Endothelial cell of umbilical vein (primary cell): ENCODE measurements around the gene SLC5A1. TPM values are rescaled to one million over a fixed set of nuclear protein-coding genes. Genes with fewer than 3 reads are reported as not detected.

ENCODE experiments used
- BruUV-seq: library from RNA; stranded (reverse); fragments of 400-500 nt; replicated peaks from 2 replicates; lab custom pipeline; 2021; lab: Mats Ljungman, UMichigan
- CTCF ChIA-PET: fragments of 300-600, 350-600 bp; sonication (Branson Sonifier 250); formaldehyde crosslinking; loops from one replicate; lab custom pipeline; 2021; ENCODE audit warnings: antibody characterized with exemption, inconsistent platforms; lab: Charles Lee
- POLR2A ChIA-PET: fragments of 300-600, 350-600 bp; sonication (Branson Sonifier 250); formaldehyde crosslinking; loops from one replicate; lab custom pipeline; 2021; ENCODE audit warnings: antibody characterized with exemption, inconsistent platforms; lab: Charles Lee
- DNase-seq: peaks from one replicate; pipeline ENCODE4 v3.0.0-alpha.2; 2011; ENCODE audit warnings: low read depth, low spot score
- FAIRE-seq: peaks from 2 replicates; lab custom pipeline; 2011; peaks lifted over from hg19 to GRCh38; lab: Jason Lieb, UNC
- H2AFZ ChIP-seq: 2 replicates; pipeline ENCODE4 v1.6.0; 2012; ENCODE audit warnings: low read depth, low read length, control low read depth, inconsistent platforms
- H3K27ac ChIP-seq: 2 replicates; pipeline ENCODE4 v1.5.1; 2011; ENCODE audit warnings: low read depth, mild to moderate bottlenecking, control low read depth, low read length, moderate library complexity; ENCODE audit not compliant: insufficient read depth
- H3K27me3 ChIP-seq, 2 experiments: 2 replicates each; pipeline versions ENCODE4 v1.6.0 to v1.6.1; 2011; ENCODE audit warnings: low read length in 2 of 2, mixed read lengths in 1 of 2; ENCODE audit not compliant: control insufficient read depth in 2 of 2, insufficient read depth in 2 of 2
- H3K36me3 ChIP-seq, 2 experiments: 2 replicates in 1 of 2; 3 replicates in 1 of 2; pipeline ENCODE4 v1.5.1; 2011; ENCODE audit warnings: low read length in 2 of 2, mild to moderate bottlenecking in 1 of 2, moderate library complexity in 1 of 2; ENCODE audit not compliant: control insufficient read depth in 2 of 2, insufficient read depth in 2 of 2; ENCODE audit errors: extremely low read depth in 1 of 2
- H3K4me1 ChIP-seq: 3 replicates; pipeline ENCODE4 v1.5.1; 2011; ENCODE audit warnings: mild to moderate bottlenecking, low read length; ENCODE audit not compliant: control insufficient read depth, insufficient read depth; ENCODE audit errors: extremely low read depth
- H3K4me2 ChIP-seq: 2 replicates; pipeline ENCODE4 v1.6.1; 2011; ENCODE audit warnings: low read length, control low read depth, mixed read lengths; ENCODE audit not compliant: insufficient read depth
- H3K4me3 ChIP-seq, 3 experiments: fragments of 200-600 bp in 1 of 3; sonication (generic), shearing (Covaris generic) in 1 of 3; replicated peaks in 1 of 3; 2 replicates each; pipeline ENCODE4 v1.5.1; 2011 to 2016; ENCODE audit warnings: control low read depth in 3 of 3, low read length in 3 of 3, mild to moderate bottlenecking in 2 of 3, inconsistent platforms in 1 of 3, low read depth in 1 of 3, moderate library complexity in 1 of 3; ENCODE audit not compliant: insufficient read depth in 1 of 3
- H3K79me2 ChIP-seq: 2 replicates; pipeline ENCODE4 v1.6.0; 2012; ENCODE audit warnings: low read length, inconsistent platforms; ENCODE audit not compliant: control insufficient read depth, insufficient read depth
- H3K9ac ChIP-seq: replicated peaks from 2 replicates; pipeline ENCODE3; 2011; ENCODE audit warnings: low read length, control low read depth; ENCODE audit not compliant: insufficient read depth; ENCODE audit errors: extremely low read depth
- H3K9me1 ChIP-seq: replicated peaks from 3 replicates; pipeline ENCODE4 v1.6.0; 2011; ENCODE audit warnings: mild to moderate bottlenecking, low read length; ENCODE audit not compliant: control insufficient read depth, insufficient read depth; ENCODE audit errors: extremely low read depth
- H3K9me3 ChIP-seq: replicated peaks from 2 replicates; pipeline ENCODE4 v1.5.1; 2012; ENCODE audit warnings: low read length, inconsistent platforms; ENCODE audit not compliant: control insufficient read depth, insufficient read depth
- H4K20me1 ChIP-seq: replicated peaks from 2 replicates; pipeline ENCODE3; 2011; ENCODE audit warnings: mild to moderate bottlenecking, low read length; ENCODE audit not compliant: control insufficient read depth, insufficient read depth; ENCODE audit errors: extremely low read depth
- EZH2 ChIP-seq: IDR thresholded peaks from 2 replicates; pipeline ENCODE4 v1.6.1; 2012; ENCODE audit warnings: borderline replicate concordance, low read depth, mild to moderate bottlenecking, moderate library complexity, low read length, inconsistent platforms; ENCODE audit not compliant: severe bottlenecking
- FOS ChIP-seq: IDR thresholded peaks from 2 replicates; pipeline ENCODE4 v1.6.1; 2011; ENCODE audit warnings: mild to moderate bottlenecking, low read length, moderate library complexity, borderline replicate concordance; ENCODE audit not compliant: insufficient read depth
- GATA2 ChIP-seq: IDR thresholded peaks from 2 replicates; pipeline ENCODE4 v1.7.0; 2011; ENCODE audit warnings: low read depth, mild to moderate bottlenecking, moderate library complexity, mixed read lengths, low read length; ENCODE audit not compliant: insufficient read length, insufficient read depth
- MYC ChIP-seq: IDR thresholded peaks from one replicate; pipeline ENCODE4 v1.6.1; 2011; ENCODE audit warnings: mild to moderate bottlenecking, low read depth, low read length
- POLR2A ChIP-seq: IDR thresholded peaks from 2 replicates; pipeline ENCODE4 v1.6.1; 2012; ENCODE audit warnings: low read depth, mild to moderate bottlenecking, control low read depth, low read length
- POLR2AphosphoS5 ChIP-seq: IDR thresholded peaks from 2 replicates; pipeline ENCODE4 v1.6.1; 2012; ENCODE audit warnings: low read depth, mild to moderate bottlenecking, control low read depth, low read length, moderate library complexity; ENCODE audit not compliant: insufficient read depth
- dilution Hi-C: fragments of 300-500 bp; cut with MboI; formaldehyde crosslinking; loops from one replicate; pipeline ENCODE4 v1.15.0; 2019; ENCODE audit warnings: low sequenced_read_pairs; ENCODE audit not compliant: extremely low pct_ligation_motif_present
- intact Hi-C: fragments of 100-400 bp; cut with micrococcal nuclease; formaldehyde crosslinking; loops from one replicate; pipeline ENCODE4 v1.10.0; 2022
- polyA plus RNA-seq, 4 experiments: library from polyadenylated mRNA; depleted of rRNA in 3 of 4; stranded (reverse) in 3 of 4; unstranded in 1 of 4; fragments of >200 nt; gene quantifications; 2 replicates each; pipeline versions ENCODE4 v1.2.1 to v1.2.3, GENCODE V29; 2011 to 2012; ENCODE audit warnings: missing spikeins in 1 of 4
- total RNA-seq: library from RNA; stranded (reverse); gene quantifications from 2 replicates; pipeline ENCODE4 v1.2.3, GENCODE V29; 2021
- TF ChIP-seq, protein P1 (sequence below), 2 donors: IDR thresholded peaks; 1 replicate in 1 of 2; 2 replicates in 1 of 2; pipeline ENCODE4 v1.5.1; 2011; ENCODE audit warnings: low read length in 2 of 2, mild to moderate bottlenecking in 2 of 2, moderate library complexity in 2 of 2, control low read depth in 1 of 2, inconsistent platforms in 1 of 2, low read depth in 1 of 2; ENCODE audit not compliant: insufficient read depth in 1 of 2; ENCODE audit errors: extremely low read depth in 1 of 2
- TF ChIP-seq, protein P2 (sequence below): IDR thresholded peaks from 2 replicates; pipeline ENCODE4 v1.6.1; 2011; ENCODE audit not compliant: insufficient read depth, insufficient read length

The SLC5A1 gene
- total and polyA plus RNA-seq, 2 donors (not counting 3 experiments of a cell fraction or from before 2014, with no cell fraction given): not detected

DNA sequence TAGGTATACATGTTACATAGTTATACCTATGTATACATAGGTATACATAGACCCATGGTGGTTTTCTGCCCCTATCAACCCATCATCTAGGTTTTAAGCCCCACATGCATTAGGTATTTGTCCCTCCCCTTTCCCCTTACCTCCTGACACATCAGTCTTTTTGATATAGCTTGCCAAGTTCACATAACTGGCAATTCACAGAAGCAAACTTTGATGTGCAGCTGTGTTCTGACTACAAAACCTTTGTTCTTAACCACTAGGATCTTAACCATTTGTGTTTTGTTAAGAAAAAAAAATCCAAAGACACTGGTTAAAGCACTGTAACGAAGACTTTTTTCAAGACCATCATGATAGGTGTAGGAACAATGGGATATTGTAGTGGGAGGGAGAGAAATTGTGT, 42.9 kb upstream of the SLC5A1 start:
- no peak overlapping the region for H3K4me3 ChIP-seq
- H3K9me3 ChIP-seq: no peaks in the 10 kb centered on the region
- no peaks in the 10 kb centered on the region for H3K4me1 ChIP-seq
- H3K4me2 ChIP-seq: no peak overlapping the region
- no peaks in the 10 kb centered on the region for H3K9me1 ChIP-seq
- BruUV-seq: no TSS peak
- no peak overlapping the region for H3K27ac ChIP-seq
- no peak for FAIRE-seq
- H2AFZ ChIP-seq: no peak overlapping the region
- ChIA-PET CTCF (no interaction called here), POLR2A (no interaction called here)
- H3K36me3 ChIP-seq: no peaks in the 10 kb centered on the region
- dilution Hi-C loops: no loop called here
- DNase-seq: no peak
- TF ChIP-seq POLR2AphosphoS5 (no peak), MYC (no peak), EZH2 (no peak), GATA2 (no peak), POLR2A (no peak), FOS (no peak)
- TF ChIP-seq, protein P1, sequence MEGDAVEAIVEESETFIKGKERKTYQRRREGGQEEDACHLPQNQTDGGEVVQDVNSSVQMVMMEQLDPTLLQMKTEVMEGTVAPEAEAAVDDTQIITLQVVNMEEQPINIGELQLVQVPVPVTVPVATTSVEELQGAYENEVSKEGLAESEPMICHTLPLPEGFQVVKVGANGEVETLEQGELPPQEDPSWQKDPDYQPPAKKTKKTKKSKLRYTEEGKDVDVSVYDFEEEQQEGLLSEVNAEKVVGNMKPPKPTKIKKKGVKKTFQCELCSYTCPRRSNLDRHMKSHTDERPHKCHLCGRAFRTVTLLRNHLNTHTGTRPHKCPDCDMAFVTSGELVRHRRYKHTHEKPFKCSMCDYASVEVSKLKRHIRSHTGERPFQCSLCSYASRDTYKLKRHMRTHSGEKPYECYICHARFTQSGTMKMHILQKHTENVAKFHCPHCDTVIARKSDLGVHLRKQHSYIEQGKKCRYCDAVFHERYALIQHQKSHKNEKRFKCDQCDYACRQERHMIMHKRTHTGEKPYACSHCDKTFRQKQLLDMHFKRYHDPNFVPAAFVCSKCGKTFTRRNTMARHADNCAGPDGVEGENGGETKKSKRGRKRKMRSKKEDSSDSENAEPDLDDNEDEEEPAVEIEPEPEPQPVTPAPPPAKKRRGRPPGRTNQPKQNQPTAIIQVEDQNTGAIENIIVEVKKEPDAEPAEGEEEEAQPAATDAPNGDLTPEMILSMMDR (IDR thresholded peaks at IDR 0.05; ENCODE audit: extremely low read depth in 1 of 2, insufficient read depth in 1 of 2, low read depth in 1 of 2, low read length in 2 of 2): no peak
- TF ChIP-seq, protein P2, sequence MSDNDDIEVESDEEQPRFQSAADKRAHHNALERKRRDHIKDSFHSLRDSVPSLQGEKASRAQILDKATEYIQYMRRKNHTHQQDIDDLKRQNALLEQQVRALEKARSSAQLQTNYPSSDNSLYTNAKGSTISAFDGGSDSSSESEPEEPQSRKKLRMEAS: no peak
- H3K27me3 ChIP-seq: peaks cover 0 to 1% of the 10 kb centered on the region in 2 experiments
- no peak overlapping the region for H3K9ac ChIP-seq
- no peaks in the 10 kb centered on the region for H4K20me1 ChIP-seq
- intact Hi-C loops: no loop called here
- no peaks in the 10 kb centered on the region for H3K79me2 ChIP-seq
